Cardiac fibroblast (primary cell): ENCODE data around the gene TAF11L2.
"Not testable (repeated sequence)": the region's sequence is repeated elsewhere in the genome, so short reads cannot be mapped to it uniquely, and the experiment has no call there.

Experiments used
- DNase-seq, 2 donors: peaks; one replicate each; pipeline versions ENCODE4 v3.0.0 to v3.0.0-alpha.2; 2010; ENCODE audit warnings: low read depth in 2 of 2
- H3K4me3 ChIP-seq, 2 donors: replicated peaks in 1 of 2; 1 replicate in 1 of 2; 2 replicates in 1 of 2; pipeline ENCODE4 v1.5.1; 2011; ENCODE audit warnings: low read depth in 2 of 2, low read length in 2 of 2, mild to moderate bottlenecking in 2 of 2, moderate library complexity in 1 of 2
- CTCF ChIP-seq: IDR thresholded peaks from one replicate; pipeline ENCODE4 v1.5.1; 2011; ENCODE audit warnings: low read depth, mild to moderate bottlenecking, low read length, inconsistent platforms

The TAF11L2 gene

GRCh38 chr5:17477043-17477442, 21.0 kb upstream of the TAF11L2 start:
- H3K4me3 ChIP-seq = no peak overlapping the region
- TF ChIP-seq CTCF = no peak
- DNase-seq = no peak

- DNase-seq = no peak
- no peak for TF ChIP-seq CTCF
- no peak overlapping the region for H3K4me3 ChIP-seq
These were observed 20.3 kb upstream of the TAF11L2 start for GRCh38 chr5:17477573-17478265.

- H3K4me3 ChIP-seq = no peak overlapping the region
- TF ChIP-seq CTCF = no peak
- no peak for DNase-seq
These were observed 16.7 kb upstream of the TAF11L2 start for GRCh38 chr5:17481378-17481777.

GRCh38 chr5:17482790-17483189, 15.2 kb upstream of the TAF11L2 start:
- no peak overlapping the region for H3K4me3 ChIP-seq
- no peak for TF ChIP-seq CTCF
- DNase-seq = no peak

GRCh38 chr5:17486464-17487173, 11.4 kb upstream of the TAF11L2 start:
- not testable (repeated sequence) for DNase-seq, H3K4me3 ChIP-seq

GRCh38 chr5:17487174-17487512, 10.9 kb upstream of the TAF11L2 start:
- no peak for DNase-seq
- TF ChIP-seq CTCF = no peak
- no peak overlapping the region for H3K4me3 ChIP-seq

- DNase-seq = not testable (repeated sequence)
These were observed 6.8 kb upstream of the TAF11L2 start for GRCh38 chr5:17491257-17491656.

GRCh38 chr5:17492770-17493169, 5.3 kb upstream of the TAF11L2 start:
- H3K4me3 ChIP-seq = no peak overlapping the region
- DNase-seq = no peak
- TF ChIP-seq CTCF = no peak

More at GRCh38 chr5:17491257-17491656, 6.8 kb upstream of the TAF11L2 start:
- not testable (repeated sequence) for H3K4me3 ChIP-seq
